GM18502 (cell line): Measurements from ENCODE around the gene GRM5.
A peak's percentile ranks its signal among the peaks of the same experiment; 100 is the strongest.
"Not testable (repeated sequence)": the region's sequence is repeated elsewhere in the genome, so short reads cannot be mapped to it uniquely, and the experiment has no call there.

Source experiments
- ATAC-seq: cut with Tn5 transposase; IDR thresholded peaks from one replicate; pipeline ENCODE4 v1.9.1; 2021; ENCODE audit warnings: mild to moderate bottlenecking; ENCODE audit not compliant: unreplicated experiment, poor library complexity

The GRM5 gene

DNA sequence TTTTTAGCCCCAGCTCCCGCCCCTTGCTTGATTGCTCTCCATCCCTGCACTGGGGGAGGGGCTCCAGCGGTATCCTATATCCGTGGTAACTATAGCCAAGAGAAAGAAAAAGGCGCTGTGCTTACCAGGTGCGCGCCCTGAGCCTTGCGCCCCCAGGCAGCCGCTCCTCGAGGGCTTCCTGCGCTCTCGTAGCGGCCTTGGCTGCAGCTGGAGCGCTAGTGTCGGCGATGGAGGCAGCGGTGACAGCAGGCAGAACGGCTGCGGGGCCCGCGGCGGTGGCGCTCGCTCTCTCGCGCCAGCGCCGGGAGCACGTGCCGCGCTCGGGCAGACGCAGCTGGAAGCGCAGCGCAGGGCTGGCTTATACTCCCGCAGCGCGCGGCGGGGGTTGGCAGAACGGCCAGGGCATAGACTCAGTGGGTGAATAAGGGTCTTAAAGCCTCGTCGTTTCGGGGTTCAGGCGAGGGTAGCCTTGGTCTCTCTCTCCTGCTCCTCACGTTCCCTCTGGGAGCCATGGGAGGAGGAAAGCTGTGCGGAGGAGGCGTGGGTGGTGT is at the start of gene GRM5:
Gene GRM5 (minus strand): TSS at position 332 of the 551 bp plus-strand sequence. CDS start 18,110 bp downstream, outside the sequence.
- ATAC-seq: not testable (repeated sequence)

DNA sequence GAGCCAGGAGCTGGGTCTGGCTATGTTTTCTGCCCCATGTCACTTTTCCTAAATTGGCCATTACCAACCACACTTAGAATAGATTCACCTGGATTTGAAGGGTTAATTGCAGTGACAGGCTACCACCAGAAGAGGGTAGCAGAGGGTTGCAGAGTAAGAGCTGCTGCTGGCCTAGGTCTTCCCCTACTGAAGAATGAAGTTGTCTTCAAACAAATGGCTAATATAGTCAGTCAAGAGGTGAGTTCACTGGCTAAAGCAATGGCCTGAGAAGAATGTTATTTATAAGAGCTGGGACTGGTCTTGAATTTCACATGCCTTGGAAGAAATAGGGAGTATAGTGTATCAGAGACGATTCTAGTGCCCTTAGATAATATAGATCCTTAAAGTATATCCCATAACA is 32.2 kb upstream of the GRM5 start:
- ATAC-seq: peak; percentile 92

DNA sequence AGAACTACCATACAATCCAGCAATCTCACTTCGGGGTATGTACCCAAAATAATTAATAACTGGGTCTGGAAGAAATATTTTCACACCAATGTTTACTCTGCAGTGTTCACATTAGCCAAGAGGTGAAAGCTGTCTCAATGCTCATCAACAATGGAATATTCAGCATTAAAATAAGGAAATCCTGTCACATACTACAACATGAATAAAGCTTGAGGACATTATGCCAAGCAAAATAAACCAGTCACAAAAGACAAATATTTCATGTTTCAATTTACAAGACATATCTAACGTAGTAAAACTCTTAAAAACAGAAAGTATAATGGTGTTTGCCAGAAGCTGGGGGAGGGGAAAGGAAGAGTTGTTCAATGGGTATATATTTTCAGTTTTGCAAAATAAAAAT is 28.0 kb upstream of the GRM5 start:
- not testable (repeated sequence) for ATAC-seq

DNA sequence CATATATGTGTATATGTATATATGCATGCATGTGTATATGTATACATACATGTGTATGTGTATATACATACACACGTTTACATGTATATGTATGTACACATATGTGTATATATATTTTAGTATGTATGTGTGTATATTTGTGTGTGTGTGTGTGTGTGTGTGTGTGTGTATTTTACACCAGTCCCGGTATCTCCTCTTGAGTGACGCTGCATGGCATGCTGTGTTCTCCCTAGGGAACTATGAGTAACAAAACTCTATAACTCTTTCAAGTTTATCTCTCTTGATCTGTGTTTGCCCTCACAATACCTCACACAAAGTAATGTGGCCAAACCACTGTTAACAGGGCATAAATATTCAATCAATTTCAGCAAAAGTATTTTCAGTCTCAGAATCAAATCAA is 19.2 kb upstream of the GRM5 start:
- not testable (repeated sequence) for ATAC-seq

DNA sequence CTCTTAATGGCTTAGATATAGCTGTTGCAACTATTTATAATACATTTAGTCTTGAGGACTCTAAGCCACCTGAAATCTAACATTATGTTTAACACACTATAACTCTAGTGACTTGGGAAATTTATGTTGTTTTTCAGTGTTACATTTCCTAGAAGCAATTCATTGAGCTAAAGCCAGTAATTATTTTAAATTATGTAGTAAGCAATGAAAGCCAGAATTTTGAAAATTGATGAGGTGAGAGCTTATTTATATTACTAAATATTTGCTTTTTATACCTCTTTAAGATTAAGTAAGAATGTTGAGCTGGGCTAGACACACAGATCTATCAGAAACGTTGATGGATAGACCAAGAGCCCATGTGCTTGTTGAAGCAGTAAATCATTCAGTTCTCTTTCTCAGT is 5.1 kb upstream of the GRM5 start:
- ATAC-seq: not testable (repeated sequence)

DNA sequence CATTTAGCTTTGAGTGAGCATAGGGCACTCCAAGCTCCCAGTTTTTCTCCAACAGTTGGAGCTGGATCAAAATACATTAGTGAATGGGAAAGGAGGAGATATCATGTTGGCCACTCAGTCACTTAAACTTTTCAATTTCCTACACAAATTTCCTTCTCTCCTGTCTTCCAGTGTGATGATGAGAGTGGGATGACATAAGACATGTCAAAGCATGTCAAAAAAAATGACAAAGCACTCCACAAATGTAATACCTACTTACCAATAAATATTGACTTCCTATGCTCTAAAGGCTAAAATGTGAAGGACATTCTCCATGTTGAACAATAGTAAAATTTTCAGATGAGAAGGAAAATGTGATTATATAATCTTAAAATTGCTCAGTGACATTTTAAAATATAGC is 1.5 kb upstream of the GRM5 start:
- ATAC-seq: no peak

DNA sequence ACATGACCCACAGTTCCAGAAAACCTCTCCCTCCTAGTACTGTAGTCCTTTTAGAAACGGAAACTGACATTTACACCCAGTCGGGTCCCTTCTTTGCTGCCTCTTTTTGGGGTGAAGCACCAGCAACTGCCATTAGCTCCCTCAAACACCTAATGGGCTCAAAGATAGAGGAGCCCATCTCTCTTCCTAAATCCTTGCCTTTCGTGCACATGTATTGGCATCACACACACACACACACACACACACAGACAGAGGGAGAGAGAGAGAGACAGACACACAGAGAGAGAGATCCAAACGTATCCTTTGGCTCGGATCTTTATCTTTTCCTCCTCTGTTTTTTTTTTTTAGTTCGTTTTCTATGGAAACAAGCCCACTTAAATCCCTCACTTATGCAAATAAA is 716 bp downstream of the GRM5 start:
- no peak for ATAC-seq

DNA sequence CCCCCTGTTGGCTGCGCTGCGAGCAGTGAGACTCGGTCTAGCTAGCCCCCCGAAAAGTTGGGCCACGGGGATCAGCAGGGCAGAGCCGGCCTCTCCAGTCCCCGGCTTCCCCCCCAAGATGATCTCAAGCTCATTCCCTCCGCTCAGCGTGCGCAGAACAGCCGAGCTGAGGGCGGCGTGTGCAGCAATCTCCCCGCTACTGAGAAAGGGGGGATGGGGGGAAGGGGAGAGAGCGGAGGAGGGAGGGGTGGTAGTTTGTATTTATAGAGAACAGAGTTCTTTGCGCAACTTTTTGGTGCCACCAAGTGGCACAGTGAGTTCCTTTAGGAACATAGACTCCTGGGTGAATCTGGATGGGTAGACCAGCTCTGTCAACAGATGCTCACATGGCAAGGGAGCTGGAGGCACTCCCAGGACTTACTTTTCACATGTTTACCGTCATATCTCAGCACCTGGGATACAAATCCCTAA is 2.3 kb downstream of the GRM5 start:
- not testable (repeated sequence) for ATAC-seq

DNA sequence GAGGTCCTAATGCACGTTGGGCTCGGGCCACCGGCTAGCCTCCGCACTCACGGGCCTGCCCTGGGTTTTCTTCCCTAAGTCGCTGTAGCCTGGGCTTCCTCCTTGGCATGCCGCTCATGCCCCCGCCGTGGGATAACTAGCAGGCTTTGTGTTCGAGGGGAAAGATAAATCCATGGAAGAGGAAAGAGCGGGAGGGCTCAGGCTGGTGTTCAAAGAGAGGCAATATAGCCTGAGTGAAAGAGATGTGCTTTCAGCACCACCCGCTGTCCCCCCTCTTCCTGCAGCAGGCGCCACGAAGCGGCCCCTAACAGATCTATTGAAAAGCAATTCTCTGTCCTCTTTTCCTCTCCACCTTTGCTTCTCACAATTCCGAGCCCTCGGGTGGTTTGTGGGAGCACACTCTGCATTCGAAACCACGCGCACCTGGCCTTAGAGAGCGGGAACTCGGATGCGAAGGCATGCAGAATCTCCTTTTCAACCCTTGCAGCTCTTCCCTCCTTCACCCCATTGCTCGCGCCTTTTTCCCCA is 2.9 kb downstream of the GRM5 start:
- not testable (repeated sequence) for ATAC-seq

DNA sequence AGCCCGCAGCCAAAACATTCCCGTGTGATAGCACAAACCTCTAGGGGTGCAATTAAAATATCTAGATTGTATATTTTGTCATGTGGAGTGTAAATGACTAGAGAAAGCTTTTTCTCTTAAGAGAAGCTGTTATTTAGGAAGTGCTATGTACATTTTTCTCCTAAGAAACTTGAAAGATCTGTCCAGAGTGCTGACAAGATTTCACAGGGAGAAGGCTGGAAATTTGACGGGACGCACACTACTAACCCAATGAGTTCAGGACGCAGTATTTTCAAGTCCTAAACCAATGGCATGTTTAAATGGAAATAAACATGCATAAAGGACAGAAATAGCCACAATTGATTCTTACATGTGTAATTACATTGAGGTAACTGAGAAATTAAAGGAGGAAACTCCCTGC is 3.9 kb downstream of the GRM5 start:
- not testable (repeated sequence) for ATAC-seq

DNA sequence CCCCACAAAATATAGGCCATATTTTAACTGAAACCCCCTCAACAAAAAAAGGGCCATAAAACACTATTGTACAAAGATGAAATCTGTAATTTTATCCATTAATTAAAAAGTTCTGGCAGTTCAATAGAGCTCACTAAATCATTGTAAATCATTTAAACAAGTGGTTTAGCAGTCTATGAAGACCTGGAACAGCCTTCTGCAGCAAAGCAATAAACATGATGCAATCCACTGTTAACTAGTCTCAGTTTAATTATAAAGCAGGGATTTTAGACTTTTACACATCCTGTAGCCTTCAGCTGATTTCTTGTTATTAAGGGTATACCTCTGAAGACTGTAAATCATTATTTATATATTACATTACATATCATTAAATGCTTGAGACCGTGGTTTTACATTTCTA is 8.4 kb downstream of the GRM5 start:
- ATAC-seq: not testable (repeated sequence)

DNA sequence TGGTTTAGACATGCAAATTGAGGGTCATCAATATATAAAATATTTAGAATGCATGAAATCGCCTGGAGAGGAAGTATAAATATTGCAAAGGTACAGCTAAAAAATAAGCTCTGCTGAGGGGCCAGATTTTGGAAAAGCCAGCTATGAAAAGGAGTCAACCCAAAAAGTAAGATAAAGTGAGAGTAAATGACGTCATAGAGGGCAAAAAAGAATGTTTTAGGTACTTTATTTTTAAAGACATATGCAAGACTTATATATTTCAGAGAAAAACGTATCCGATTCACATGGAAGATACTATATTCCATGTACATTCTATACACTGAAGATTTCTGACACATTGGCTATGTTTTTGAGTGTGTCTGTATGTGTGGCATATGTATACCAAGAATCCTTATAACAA is 13.6 kb downstream of the GRM5 start:
- ATAC-seq: no peak

DNA sequence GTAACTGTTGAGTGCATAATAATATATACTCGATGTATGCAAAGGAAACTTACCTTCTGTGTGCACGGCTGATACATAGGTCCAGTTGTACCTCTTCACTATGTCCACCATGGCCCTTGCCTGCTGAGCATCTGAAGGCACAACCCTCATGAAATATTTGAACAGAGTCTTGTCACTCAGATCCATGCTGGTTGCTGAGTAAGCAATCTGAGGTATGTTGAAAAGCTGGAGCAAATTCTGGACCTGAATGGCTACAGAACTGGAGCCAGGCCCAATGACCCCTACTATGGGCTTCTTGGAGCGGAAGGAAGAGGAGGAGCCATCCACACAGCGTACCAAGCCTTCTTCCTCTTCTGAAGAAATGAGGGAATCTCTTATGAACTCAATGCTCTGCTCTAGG is 18.6 kb downstream of the GRM5 start:
- ATAC-seq: not testable (repeated sequence)

DNA sequence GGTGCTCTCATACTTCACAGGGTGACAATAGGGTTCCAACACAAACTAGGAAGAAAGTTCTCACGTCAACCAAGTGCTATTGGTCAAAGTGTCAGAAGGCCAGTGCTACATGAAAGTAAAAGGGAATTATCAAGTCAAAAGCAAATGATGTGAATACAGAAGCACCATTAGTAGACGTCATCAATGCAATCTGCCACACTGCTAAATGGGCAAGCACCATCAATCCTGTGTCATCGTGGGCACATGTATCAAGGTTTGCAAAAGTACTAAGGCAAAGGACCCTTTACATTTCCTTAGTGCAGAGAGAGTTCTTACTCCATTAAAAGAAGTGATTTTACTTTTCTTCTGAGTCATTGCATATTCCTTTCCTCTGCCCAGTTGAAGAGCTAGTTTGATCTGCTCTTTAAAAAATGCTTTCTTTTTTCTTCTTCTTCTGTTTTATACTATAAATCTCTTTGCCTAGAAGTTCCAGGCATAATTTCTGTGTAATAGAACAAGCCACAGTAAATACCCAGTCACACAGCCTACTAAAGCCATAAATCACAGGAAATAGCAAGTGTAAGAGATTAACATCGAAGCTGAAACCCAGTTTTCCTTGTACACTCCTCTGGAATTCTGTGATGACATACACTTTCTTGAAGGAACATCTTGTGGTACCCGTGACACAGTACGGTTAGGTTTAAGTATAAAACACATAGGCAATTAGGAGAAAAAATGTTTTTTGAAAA is 21.8 kb downstream of the GRM5 start:
- ATAC-seq: not testable (repeated sequence)

DNA sequence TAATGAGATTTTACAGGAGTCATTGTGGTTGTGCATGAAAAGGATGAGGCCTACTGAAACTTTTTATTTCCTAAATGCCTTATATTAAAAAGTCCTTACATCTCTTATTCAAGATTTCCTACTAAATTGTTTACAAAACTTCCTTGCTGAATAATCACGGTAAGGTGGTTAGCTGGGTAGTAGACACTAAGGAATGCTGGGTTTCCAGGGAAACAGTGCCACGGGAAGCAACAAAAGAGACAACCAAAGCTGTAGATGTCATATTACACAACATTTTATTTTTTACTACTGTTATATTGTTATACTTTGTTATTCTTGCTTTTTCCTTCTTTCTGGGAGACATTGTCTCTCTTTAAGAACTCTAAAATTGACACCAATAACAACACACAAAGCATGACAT is 36.1 kb downstream of the GRM5 start:
- not testable (repeated sequence) for ATAC-seq

DNA sequence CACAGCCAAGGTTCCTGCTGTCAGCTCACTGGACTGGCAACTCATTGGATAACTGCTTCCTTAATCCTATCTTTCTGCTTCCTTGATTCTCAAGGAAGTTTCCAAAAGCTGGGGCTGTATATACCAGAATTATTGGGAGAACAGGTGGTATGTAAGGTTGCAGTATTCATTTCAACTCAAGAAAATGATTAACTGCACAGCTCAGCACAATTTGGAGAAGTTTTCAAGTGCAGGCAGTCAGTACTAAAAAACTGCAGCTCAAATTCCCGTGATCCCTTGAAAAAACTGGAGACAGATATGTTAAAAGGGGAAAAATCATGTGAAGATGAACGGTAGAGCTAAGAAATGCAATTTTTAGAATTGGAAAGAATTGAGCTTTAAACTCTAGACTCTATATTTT is 44.4 kb downstream of the GRM5 start:
- no peak for ATAC-seq

DNA sequence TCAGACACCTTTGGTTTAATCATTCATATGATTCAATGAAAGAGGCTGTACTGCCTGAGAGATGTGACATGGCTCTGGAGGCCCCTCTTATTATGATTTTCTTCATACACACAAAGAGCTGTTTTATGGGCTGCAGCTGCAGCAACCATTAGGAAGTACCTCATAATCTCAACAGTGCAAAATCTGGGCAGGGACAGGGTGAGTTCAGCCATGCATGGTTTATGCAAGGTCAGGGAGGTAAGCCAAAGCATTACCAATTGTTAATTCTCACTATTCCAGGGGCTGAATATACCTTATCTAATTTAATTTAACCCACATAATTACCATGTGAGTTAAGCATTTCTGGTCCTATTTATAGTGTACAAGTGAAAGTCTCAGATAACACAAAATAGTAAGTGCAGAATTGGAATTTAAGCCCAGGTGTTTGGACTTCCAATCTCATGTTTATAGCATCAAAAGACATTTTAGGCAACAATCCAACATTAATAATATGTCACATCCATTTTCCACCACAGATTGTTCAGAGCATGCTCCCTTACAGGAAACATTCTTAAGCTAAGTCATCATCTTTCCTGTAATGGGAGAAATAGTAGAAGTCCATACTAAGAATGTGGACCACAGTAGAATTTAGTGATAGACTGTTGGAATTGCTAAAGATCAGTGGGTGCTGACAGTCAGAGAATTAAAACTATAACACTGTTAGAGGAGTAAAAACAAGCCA is 45.8 kb downstream of the GRM5 start:
- not testable (repeated sequence) for ATAC-seq

DNA sequence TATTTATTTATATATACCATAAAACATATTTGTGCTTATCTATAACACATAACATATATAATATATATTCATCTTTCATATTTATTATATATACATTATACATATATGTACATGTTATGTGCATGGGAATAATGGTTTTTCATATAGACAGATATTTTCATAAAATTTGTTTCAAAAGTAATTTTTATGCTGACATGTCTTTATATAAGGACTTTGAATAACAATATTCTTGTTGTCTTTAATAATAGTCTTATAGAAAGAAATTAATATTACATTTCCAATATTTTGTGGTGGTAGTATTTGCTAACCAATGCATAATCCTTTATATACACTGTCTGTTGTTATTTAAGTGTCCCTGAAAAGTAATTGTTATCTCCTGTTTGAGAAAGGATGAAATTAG is 49.6 kb downstream of the GRM5 start:
- ATAC-seq: no peak

DNA sequence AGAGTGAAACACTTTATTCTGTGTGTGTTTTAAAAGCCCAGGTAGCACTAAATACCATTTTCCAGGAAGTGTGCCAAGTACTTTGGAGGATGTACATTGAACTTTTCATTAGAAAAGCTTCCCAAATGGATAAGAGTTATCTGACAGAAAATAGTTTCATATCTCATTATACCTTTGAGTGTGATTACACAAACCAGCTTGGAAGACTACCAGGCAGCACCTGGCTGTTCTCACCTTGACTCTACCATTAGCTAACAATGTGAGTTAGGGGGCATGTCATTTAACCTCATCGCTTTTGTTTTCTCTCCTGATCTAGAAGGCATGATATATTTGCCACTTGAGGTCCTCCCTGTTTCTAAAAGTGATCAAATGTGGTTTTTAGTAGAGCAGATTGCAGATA is 50.2 kb downstream of the GRM5 start:
- no peak for ATAC-seq

DNA sequence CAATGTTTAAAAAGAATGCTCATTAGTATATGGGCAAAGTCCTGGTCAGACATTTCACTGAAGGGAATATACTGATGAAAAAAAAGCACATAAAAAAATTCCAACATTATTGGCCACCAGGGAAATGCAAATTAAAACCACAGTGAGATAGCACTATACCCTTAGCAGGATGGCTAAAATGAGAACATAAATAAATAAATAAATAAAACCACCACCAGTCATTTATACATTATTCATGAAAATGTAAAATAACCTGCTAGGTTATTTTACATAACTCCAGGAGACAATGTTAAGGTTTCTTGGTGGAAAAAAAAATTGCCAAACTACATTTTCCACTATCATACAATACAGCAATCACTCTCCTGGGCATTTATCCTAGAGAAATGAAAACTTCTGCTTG is 64.9 kb downstream of the GRM5 start:
- ATAC-seq: not testable (repeated sequence)

DNA sequence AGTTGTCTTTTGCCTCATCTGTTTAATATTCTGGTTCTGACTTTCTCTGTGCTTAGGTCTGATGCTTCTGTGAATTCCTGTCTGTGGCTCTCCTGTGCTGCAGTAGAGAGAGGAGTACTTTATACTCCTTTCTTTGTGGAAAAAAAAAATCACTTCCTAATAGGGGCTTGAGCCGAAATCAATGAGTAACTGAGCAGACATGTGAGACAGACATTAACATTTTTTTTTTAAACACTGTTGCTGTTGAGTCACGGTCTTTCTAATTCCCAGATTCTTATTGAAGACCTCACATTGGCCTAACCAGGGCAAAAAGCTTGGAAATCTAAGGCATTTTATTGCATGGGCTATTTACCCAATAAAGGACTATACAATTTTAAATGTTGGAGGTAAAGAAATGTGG is 86.1 kb downstream of the GRM5 start:
- ATAC-seq: no peak
